Measurements from ENCODE around the gene DNAJC27. TPM values are rescaled to one million over a fixed set of nuclear protein-coding genes. Genes with fewer than 3 reads are reported as not detected.

The DNAJC27 gene
- total RNA-seq, 4 donors from 2014 or later = 7.7 to 16.1 (median 15.7) TPM

DNA sequence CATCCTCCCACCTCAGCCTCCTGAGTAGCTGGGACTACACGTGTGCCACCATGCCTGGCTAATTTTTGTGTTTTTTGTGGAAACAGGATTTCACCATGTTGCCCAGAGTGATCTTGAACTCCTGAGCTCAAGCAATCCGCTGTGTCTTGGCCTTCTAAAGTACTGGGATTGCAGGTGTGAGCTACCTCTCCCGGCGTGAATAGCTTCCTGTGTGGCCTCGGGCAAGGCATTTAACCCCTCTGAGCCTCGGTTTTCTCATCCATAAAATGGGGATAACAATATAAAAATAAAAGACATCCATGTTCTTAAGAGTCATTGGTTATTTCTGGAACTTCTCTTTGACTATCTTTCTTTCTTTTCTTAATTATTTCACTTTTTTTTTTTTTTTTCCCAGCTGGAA lies 32.4 kb downstream of the DNAJC27 start:
- WGBS, 2 donors = 72 to 73% methylated on average over 6 of the region's 6 CpGs
- H3K4me3 ChIP-seq (replicated peaks in 1 of 3) = no peak overlapping the region
- intact Hi-C loops (cut with DNase I) = no loop called here

GRCh38 chr2:24937236-24937635 lies 34.5 kb downstream of the DNAJC27 start:
- Histone ChIP-seq H3K27me3 (no peaks in the 10 kb centered on the region), H3K36me3 (no peaks in the 10 kb centered on the region), H3K27ac (no peak overlapping the region), H3K9me3 (no peaks in the 10 kb centered on the region), H3K4me3 (replicated peaks in 1 of 3) (no peak overlapping the region), H3K4me1 (no peaks in the 10 kb centered on the region)
- DNase-seq = no peak
- intact Hi-C loops (cut with DNase I) = no loop called here
- 95 to 98% methylated on average over 2 of the region's 2 CpGs for WGBS, 2 donors
- TF ChIP-seq, protein P1, sequence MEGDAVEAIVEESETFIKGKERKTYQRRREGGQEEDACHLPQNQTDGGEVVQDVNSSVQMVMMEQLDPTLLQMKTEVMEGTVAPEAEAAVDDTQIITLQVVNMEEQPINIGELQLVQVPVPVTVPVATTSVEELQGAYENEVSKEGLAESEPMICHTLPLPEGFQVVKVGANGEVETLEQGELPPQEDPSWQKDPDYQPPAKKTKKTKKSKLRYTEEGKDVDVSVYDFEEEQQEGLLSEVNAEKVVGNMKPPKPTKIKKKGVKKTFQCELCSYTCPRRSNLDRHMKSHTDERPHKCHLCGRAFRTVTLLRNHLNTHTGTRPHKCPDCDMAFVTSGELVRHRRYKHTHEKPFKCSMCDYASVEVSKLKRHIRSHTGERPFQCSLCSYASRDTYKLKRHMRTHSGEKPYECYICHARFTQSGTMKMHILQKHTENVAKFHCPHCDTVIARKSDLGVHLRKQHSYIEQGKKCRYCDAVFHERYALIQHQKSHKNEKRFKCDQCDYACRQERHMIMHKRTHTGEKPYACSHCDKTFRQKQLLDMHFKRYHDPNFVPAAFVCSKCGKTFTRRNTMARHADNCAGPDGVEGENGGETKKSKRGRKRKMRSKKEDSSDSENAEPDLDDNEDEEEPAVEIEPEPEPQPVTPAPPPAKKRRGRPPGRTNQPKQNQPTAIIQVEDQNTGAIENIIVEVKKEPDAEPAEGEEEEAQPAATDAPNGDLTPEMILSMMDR (IDR thresholded peaks at IDR 0.05) = no peak

More for the DNA sequence above, 32.4 kb downstream of the DNAJC27 start:
- Histone ChIP-seq H3K9me3 (no peaks in the 10 kb centered on the region), H3K27me3 (no peaks in the 10 kb centered on the region), H3K4me1 (no peaks in the 10 kb centered on the region), H3K27ac (no peak overlapping the region), H3K36me3 (no peaks in the 10 kb centered on the region)
- DNase-seq = no peak
- no peak for TF ChIP-seq POLR2A (IDR thresholded peaks at IDR 0.05)
- TF ChIP-seq, protein P1 (IDR thresholded peaks at IDR 0.05) = no peak

- no peaks in the 10 kb centered on the region for H3K36me3 ChIP-seq
- H3K27me3 ChIP-seq = no peaks in the 10 kb centered on the region
- TF ChIP-seq, protein P1 (IDR thresholded peaks at IDR 0.05) = no peak
- TF ChIP-seq POLR2A (IDR thresholded peaks at IDR 0.05) = no peak
- DNase-seq = no peak
- H3K4me1 ChIP-seq = no peaks in the 10 kb centered on the region
- 88 to 90% methylated on average over 5 of the region's 5 CpGs for WGBS, 2 donors
- H3K4me3 ChIP-seq (replicated peaks in 1 of 3) = no peak overlapping the region
- intact Hi-C loops (cut with DNase I) = no loop called here
- H3K27ac ChIP-seq = no peak overlapping the region
- H3K9me3 ChIP-seq = no peaks in the 10 kb centered on the region
Measured at GRCh38 chr2:24935145-24935544, 36.6 kb downstream of the DNAJC27 start.

DNA sequence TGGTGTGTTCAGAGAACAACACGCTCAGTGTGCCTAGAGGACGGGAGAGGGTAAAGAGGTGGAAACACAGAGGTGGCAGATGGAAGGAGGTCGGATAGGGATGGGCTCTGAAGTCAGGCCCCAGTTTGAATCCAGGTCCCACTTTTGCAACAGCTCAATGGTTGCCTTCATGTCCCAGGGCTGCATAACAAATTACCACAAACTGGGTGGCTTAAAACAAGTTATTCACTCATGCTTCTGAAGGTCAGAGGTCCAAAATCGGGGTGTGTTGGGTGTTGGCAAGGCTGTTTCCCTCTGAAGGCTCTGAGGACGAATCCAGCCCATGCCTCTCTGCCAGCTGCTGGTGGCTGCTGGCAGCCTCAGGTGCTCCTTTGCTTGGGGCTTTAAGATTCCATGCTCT lies 39.0 kb downstream of the DNAJC27 start:
- 93 to 96% methylated on average over 5 of the region's 5 CpGs for WGBS, 2 donors
- H3K4me3 ChIP-seq (replicated peaks in 1 of 3) = no peak overlapping the region
- H3K27ac ChIP-seq = no peak overlapping the region
- intact Hi-C loops (cut with DNase I) = no loop called here
- no peaks in the 10 kb centered on the region for H3K27me3 ChIP-seq
- H3K9me3 ChIP-seq = no peaks in the 10 kb centered on the region
- DNase-seq = no peak
- TF ChIP-seq POLR2A (IDR thresholded peaks at IDR 0.05) = no peak
- TF ChIP-seq, protein P1 (IDR thresholded peaks at IDR 0.05) = no peak
- H3K36me3 ChIP-seq = no peaks in the 10 kb centered on the region
- no peaks in the 10 kb centered on the region for H3K4me1 ChIP-seq

DNA sequence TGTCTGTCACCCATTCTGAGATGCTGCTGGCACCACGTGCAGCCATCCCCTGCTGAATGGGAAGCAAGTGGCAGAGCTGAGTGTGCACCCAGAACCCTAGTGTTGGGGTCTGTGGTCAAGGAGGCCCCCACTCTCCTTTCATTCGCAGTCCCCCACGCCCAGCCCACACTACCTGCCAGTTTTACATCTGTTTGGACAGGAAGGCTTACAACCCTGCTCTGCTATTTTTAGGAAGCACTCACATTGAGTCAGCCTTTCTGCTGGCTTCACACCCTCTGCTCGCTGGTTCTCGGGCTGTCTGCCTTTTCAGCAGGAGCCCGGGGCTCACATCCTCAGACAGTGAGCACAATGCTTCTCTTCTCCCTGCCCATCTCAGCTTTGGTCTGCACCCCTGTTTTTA lies 41.0 kb downstream of the DNAJC27 start:
- Histone ChIP-seq H3K27me3 (no peaks in the 10 kb centered on the region), H3K9me3 (no peaks in the 10 kb centered on the region), H3K4me1 (no peaks in the 10 kb centered on the region), H3K4me3 (replicated peaks in 1 of 3) (no peak overlapping the region), H3K27ac (no peak overlapping the region), H3K36me3 (no peaks in the 10 kb centered on the region)
- 46 to 50% methylated on average over 6 of the region's 6 CpGs for WGBS, 2 donors
- intact Hi-C loops (cut with DNase I) = no loop called here
- TF ChIP-seq POLR2A (IDR thresholded peaks at IDR 0.05) = no peak
- TF ChIP-seq, protein P1 (IDR thresholded peaks at IDR 0.05) = no peak
- DNase-seq = no peak

All from thyroid gland (tissue), 4 donors.